ENCODE measurements around the gene VIPAS39. TPM values are rescaled to one million over a fixed set of nuclear protein-coding genes. Genes with fewer than 3 reads are reported as not detected.

The VIPAS39 gene
- total RNA-seq, 1 experiment from 2014 or later, result 18.5 TPM

- H2AFZ ChIP-seq (ENCODE audit: low read length), result no peak overlapping the region
- H3K9me3 ChIP-seq (ENCODE audit: control insufficient read depth, low read depth, low read length), result no peaks in the 10 kb centered on the region
- TF ChIP-seq, protein P1, sequence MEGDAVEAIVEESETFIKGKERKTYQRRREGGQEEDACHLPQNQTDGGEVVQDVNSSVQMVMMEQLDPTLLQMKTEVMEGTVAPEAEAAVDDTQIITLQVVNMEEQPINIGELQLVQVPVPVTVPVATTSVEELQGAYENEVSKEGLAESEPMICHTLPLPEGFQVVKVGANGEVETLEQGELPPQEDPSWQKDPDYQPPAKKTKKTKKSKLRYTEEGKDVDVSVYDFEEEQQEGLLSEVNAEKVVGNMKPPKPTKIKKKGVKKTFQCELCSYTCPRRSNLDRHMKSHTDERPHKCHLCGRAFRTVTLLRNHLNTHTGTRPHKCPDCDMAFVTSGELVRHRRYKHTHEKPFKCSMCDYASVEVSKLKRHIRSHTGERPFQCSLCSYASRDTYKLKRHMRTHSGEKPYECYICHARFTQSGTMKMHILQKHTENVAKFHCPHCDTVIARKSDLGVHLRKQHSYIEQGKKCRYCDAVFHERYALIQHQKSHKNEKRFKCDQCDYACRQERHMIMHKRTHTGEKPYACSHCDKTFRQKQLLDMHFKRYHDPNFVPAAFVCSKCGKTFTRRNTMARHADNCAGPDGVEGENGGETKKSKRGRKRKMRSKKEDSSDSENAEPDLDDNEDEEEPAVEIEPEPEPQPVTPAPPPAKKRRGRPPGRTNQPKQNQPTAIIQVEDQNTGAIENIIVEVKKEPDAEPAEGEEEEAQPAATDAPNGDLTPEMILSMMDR (conservative IDR thresholded peaks at IDR 0.05), result no peak
- no peak overlapping the region for H4K91ac ChIP-seq (ENCODE audit: insufficient read length, low read depth, low read length)
- H3K4me1 ChIP-seq (ENCODE audit: insufficient read depth, low read length), result no peaks in the 10 kb centered on the region
- no peak overlapping the region for H2BK120ac ChIP-seq (ENCODE audit: low read depth, low read length, poor library complexity, severe bottlenecking)
- no peaks in the 10 kb centered on the region for H3K79me1 ChIP-seq (ENCODE audit: insufficient read depth, low read depth, low read length, poor library complexity, severe bottlenecking)
- no peak overlapping the region for H3K4me2 ChIP-seq (ENCODE audit: insufficient read depth, insufficient read length, low read length)
- no peak overlapping the region for H3K27ac Mint-ChIP-seq
- no peak overlapping the region for H3K4me3 Mint-ChIP-seq
- H2BK15ac ChIP-seq (ENCODE audit: low read depth, low read length), result no peak overlapping the region
- no peaks in the 10 kb centered on the region for H4K20me1 ChIP-seq (ENCODE audit: control insufficient read depth, insufficient read depth, insufficient read length)
- no peak overlapping the region for H3K23ac ChIP-seq (ENCODE audit: insufficient read length, low read depth, low read length)
- no peak overlapping the region for H3K9ac ChIP-seq (ENCODE audit: extremely low read depth, insufficient read length, low read length)
- H3K23me2 ChIP-seq (ENCODE audit: insufficient read length, low read depth, low read length, poor library complexity, severe bottlenecking), result no peaks in the 10 kb centered on the region
- H3K14ac ChIP-seq (ENCODE audit: insufficient read depth, low read length), result no peak overlapping the region
- no CpG with 5 or more reads among the region's 1 CpG for WGBS (ENCODE audit: extremely low coverage, insufficient read length, low lambda C conversion rate)
- H2AK5ac ChIP-seq (ENCODE audit: insufficient read length, low read length), result no peak overlapping the region
- no peak overlapping the region for H3K18ac ChIP-seq (ENCODE audit: insufficient read length, low read depth, low read length)
- H3K36me3 Mint-ChIP-seq (ENCODE audit: insufficient read depth in 1 of 3, low read depth in 3 of 3), result no peaks in the 10 kb centered on the region; a peak in 1 of 7 replicates
- H3K9me3 Mint-ChIP-seq, result no peaks in the 10 kb centered on the region
- no peak overlapping the region for H2BK12ac ChIP-seq (ENCODE audit: insufficient read length, low read depth, low read length)
- H4K5ac ChIP-seq (ENCODE audit: insufficient read length, low read depth, low read length), result no peak overlapping the region
- no peaks in the 10 kb centered on the region; the same call in 1 of the 2 replicates for H3K27me3 Mint-ChIP-seq (ENCODE audit: low read depth)
- peaks cover 3 to 6% of the 10 kb centered on the region in 2 experiments; a peak in 2 of 4 replicates for H3K4me1 Mint-ChIP-seq
- H3T11ph ChIP-seq (ENCODE audit: low read length), result no peak overlapping the region
- H3K27me3 ChIP-seq (ENCODE audit: insufficient read depth, low read length), result no peaks in the 10 kb centered on the region
- H3K56ac ChIP-seq (ENCODE audit: insufficient read length, low read depth, low read length), result no peak overlapping the region
- no peak for DNase-seq
- H3K79me2 ChIP-seq (ENCODE audit: insufficient read depth, low read length), result no peaks in the 10 kb centered on the region
- H2BK20ac ChIP-seq (ENCODE audit: low read depth, low read length, poor library complexity, severe bottlenecking), result no peak overlapping the region
- no peak overlapping the region for H3K27ac ChIP-seq (ENCODE audit: insufficient read length, low read depth, low read length)
- no peak overlapping the region for H2BK5ac ChIP-seq (ENCODE audit: insufficient read length, low read length)
- H3K4ac ChIP-seq (ENCODE audit: low read depth, low read length), result no peak overlapping the region
- H4K8ac ChIP-seq (replicated peaks; ENCODE audit: insufficient read length, low read depth, low read length), result no peak overlapping the region
Measured at GRCh38 chr14:77478796-77479195, 21.4 kb upstream of the VIPAS39 start.
